ENCODE results near the gene SWT1. TPM values are rescaled to one million over a fixed set of nuclear protein-coding genes. Genes with fewer than 3 reads are reported as not detected.
"Not testable (repeated sequence)": the region's sequence is repeated elsewhere in the genome, so short reads cannot be mapped to it uniquely, and the experiment has no call there.

Gene SWT1
- total and polyA plus RNA-seq, 3 experiments from 2014 or later = 2.3 to 2.7 (median 2.7) TPM

DNA sequence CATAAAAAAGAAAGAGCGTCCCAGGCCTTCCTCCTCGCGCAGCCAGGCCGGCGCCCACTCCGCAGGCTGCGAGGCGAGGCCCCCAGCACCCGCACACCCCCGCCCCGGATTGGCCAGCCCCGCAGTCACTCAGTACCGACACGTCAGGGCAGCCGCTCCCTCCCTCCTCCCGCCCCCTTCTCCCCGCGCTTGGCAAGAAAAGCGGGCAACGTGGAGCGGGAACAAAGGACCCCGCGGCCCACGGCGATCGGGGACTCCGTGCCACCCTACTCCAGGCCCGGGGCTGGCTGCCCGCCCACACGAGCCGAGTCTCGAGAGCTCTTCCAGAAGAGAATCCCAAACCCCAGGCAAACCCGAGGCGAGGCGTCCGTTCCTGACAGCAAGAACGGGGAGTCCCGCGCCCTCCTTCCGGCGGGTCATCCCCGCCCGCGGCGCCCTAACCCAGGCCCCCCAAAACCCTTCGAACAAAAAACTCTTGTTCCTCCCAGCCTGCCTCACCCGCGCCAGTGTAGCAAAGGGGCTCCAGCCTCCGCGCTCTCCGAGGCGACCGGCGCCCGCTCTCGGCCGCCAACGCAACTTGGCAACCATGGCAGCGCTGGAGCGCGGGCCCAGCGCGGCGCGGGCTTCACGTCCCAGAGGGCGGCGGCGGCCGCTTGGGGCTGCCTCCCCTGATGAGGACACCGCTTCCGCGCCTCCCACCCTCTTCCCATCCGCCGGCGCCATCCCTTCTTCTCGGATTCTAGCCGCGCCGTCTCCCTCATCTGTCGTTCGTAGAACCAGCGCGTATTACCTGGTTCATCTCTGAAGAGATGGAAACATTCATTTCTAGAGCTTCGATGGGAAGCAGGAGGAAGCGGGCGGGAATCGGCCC is 159.4 kb downstream of the SWT1 start:
- H3K9me3 Mint-ChIP-seq = no peaks in the 10 kb centered on the region
- peak overlapping the region; percentile 91 for H3K4me3 ChIP-seq (ENCODE audit: low read length)
- H3K36me3 ChIP-seq (ENCODE audit: insufficient read depth, low read length) = no peaks in the 10 kb centered on the region
- no peaks in the 10 kb centered on the region for H3K27me3 ChIP-seq (ENCODE audit: insufficient read depth, low read length, poor library complexity, severe bottlenecking)
- peak; percentile 85 to 94 (median 88) for DNase-seq
- H3K4me1 Mint-ChIP-seq = peaks cover 55 to 65% (median 64%) of the 10 kb centered on the region in 3 donors
- H3K27ac Mint-ChIP-seq = peak overlapping the region; percentile 95 to 100 (median 99)
- H3K9me3 ChIP-seq (ENCODE audit: low read length) = no peaks in the 10 kb centered on the region
- peaks cover 0 to 10% of the 10 kb centered on the region in 2 donors for H3K27me3 Mint-ChIP-seq
- CTCF ChIA-PET = interaction anchor here (0.7 to 5.0 kb wide), 30 partner anchors 11 to 378 kb away, joined by 3 to 36 read pairs (median 5); partner anchors contain the start of gene SWT1
- H3K36me3 Mint-ChIP-seq = peaks cover 0 to 31% (median 0%) of the 10 kb centered on the region in 3 donors
- POLR2A ChIA-PET = interaction anchor here (0.5 to 3.1 kb wide), 20 partner anchors 11 to 475 kb away, joined by 3 to 28 read pairs (median 5); partner anchors contain the start of genes SWT1 and TRMT1L
- H3K4me1 ChIP-seq (ENCODE audit: insufficient read depth, low read length) = peaks cover 54% of the 10 kb centered on the region
- H3K4me3 Mint-ChIP-seq = peak overlapping the region; percentile 93 to 99 (median 98)
- peak overlapping the region; percentile 98 for H3K27ac ChIP-seq (ENCODE audit: low read depth, low read length)

DNA sequence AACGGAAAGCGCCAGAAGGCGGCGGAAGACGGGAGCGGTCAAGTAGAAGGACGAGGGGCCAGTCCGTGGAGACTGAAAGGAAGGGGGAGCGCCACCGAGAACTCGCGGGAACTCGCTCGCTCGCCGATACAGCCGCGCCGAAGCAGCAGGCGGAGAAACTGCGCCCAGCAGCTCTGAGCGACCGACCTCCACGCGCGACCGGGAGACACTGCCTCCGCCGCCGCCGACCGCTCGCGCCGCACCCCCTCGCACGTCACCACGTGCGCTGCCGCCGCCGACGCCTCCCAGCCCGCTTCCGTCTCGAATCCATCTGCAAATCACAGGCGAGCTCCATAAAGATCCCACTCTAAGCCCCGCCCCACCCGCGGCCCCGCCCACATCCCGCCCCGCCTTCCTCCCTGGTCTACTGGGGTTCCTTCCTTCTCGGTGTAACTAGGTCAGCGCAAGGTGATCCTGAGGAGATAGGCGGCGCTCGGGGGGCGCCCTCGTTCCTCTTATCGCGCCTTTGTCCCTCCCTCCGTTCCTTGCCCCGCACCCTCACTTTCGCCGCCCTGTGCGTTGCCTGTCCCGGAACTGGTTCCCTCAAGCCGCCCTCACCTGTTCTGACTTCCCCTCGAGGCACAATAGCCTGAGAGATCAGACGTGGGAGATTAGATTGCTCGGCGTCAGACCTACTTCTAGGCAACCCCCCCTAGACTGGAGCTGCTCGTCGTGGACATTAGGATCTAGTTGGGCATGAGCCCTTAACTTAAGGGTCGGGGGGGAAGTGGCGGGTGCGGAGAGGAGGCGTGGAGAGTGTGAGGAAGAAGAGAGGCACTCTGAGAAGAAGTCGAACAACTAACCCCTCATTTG is 160.3 kb downstream of the SWT1 start, which contains the start of gene IVNS1ABP:
IVNS1ABP (minus strand) TSS at position 210 of the 852 bp plus-strand sequence. CDS start 7,750 bp downstream, outside the sequence.
- Histone ChIP-seq H3K27me3 (ENCODE audit: insufficient read depth, low read length, poor library complexity, severe bottlenecking) (no peaks in the 10 kb centered on the region), H3K4me1 (ENCODE audit: insufficient read depth, low read length) (peaks cover 46% of the 10 kb centered on the region), H3K4me3 (ENCODE audit: low read length) (peak within 1 kb of the TSS; percentile 91), H3K27ac (ENCODE audit: low read depth, low read length) (peak within 1 kb of the TSS; percentile 98), H3K9me3 (ENCODE audit: low read length) (no peaks in the 10 kb centered on the region), H3K36me3 (ENCODE audit: insufficient read depth, low read length) (no peaks in the 10 kb centered on the region)
- peaks cover 47 to 58% (median 55%) of the 10 kb centered on the region in 3 donors for H3K4me1 Mint-ChIP-seq
- peak within 1 kb of the TSS; percentile 95 to 100 (median 99) for H3K27ac Mint-ChIP-seq
- peak; percentile 91 to 97 (median 95) for DNase-seq
- peaks cover 0 to 24% (median 0%) of the 10 kb centered on the region in 3 donors for H3K36me3 Mint-ChIP-seq
- no peaks in the 10 kb centered on the region for H3K9me3 Mint-ChIP-seq
- peak within 1 kb of the TSS; percentile 93 to 99 (median 98) for H3K4me3 Mint-ChIP-seq
- ChIA-PET CTCF (interaction anchor here (0.7 to 5.0 kb wide), 35 partner anchors 11 to 377 kb away, joined by 3 to 36 read pairs (median 4); partner anchors contain the start of gene SWT1), POLR2A (interaction anchor here (0.5 to 3.1 kb wide), 23 partner anchors 12 to 476 kb away, joined by 3 to 28 read pairs (median 5); partner anchors contain the start of genes SWT1 and TRMT1L)
- H3K27me3 Mint-ChIP-seq = peaks cover 0 to 10% of the 10 kb centered on the region in 2 donors

DNA sequence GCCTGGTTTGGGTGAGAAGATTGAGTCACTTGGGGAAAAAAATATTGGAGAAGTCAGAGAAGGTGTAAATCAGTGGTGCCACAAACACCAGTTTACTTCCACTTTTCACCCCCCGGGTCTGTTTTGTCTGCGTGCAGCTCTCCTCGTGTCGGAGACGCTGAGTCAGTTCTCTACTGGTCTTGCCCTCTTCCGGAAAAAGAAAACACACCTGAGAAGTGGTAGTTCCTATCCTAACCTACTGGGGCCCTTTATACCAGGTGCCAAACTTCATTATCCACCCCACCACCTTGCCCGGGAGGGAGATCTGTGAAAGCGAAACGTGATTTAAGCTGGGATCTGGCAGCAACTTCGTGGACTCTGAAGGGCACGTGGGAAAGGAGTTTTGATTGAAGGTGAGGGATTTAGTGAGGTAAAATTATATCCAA is 160.9 kb downstream of the SWT1 start:
- Mint-ChIP-seq H3K27ac (peak overlapping the region; percentile 95 to 100 (median 99)), H3K36me3 (peaks cover 0 to 24% (median 0%) of the 10 kb centered on the region in 3 donors), H3K9me3 (no peaks in the 10 kb centered on the region), H3K4me3 (peak overlapping the region; percentile 93 to 99 (median 98)), H3K27me3 (peaks cover 0 to 10% of the 10 kb centered on the region in 2 donors), H3K4me1 (peaks cover 40 to 51% (median 49%) of the 10 kb centered on the region in 3 donors)
- Histone ChIP-seq H3K36me3 (ENCODE audit: insufficient read depth, low read length) (no peaks in the 10 kb centered on the region), H3K9me3 (ENCODE audit: low read length) (no peaks in the 10 kb centered on the region), H3K4me3 (ENCODE audit: low read length) (peak overlapping the region; percentile 91), H3K27me3 (ENCODE audit: insufficient read depth, low read length, poor library complexity, severe bottlenecking) (no peaks in the 10 kb centered on the region), H3K4me1 (ENCODE audit: insufficient read depth, low read length) (peaks cover 40% of the 10 kb centered on the region), H3K27ac (ENCODE audit: low read depth, low read length) (peak overlapping the region; percentile 98)
- CTCF ChIA-PET = interaction anchor here (0.9 to 5.0 kb wide), 25 partner anchors 12 to 377 kb away, joined by 3 to 36 read pairs (median 4); partner anchors contain the start of gene SWT1
- DNase-seq = peak; percentile 62 to 89 (median 74)
- POLR2A ChIA-PET = interaction anchor here (0.6 to 3.1 kb wide), 15 partner anchors 15 to 376 kb away, joined by 3 to 28 read pairs (median 5); partner anchors contain the start of genes SWT1 and TRMT1L

DNA sequence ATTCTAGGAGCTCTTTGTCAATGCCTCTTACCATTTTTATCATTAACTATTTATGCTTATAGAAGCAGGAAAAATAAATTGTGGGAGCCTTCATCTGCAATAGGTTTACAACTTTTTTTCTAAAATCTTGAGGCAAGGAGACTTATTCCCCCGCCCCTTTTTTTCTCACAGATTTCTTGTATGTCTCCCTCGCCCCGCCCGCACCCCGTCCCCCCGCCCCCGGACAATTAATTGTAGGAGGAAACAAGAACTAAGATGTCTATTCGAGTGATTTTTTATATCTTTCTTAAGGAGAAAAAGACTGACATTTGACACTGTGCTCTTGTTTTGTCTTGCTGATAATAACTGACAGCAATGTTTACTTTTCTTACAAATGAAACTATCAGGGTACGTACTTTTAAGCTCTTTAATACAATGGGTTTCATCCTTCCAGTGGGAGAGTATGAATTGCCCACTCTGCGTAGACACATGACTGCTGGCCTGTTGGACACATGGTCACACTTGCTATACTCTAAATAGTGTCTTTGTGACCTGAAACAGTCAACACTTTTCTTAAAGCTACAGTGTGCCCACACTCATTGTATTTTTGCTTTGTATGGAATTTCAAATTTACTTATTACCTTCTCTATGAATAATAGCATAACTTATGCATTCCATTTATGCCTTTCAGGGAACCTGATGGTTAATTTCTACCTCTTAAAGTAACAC is 161.6 kb downstream of the SWT1 start:
- ChIA-PET CTCF (interaction anchor here (0.6 to 5.0 kb wide), 18 partner anchors 13 to 376 kb away, joined by 3 to 36 read pairs (median 6); no protein-coding TSS in a partner anchor), POLR2A (interaction anchor here (0.6 to 3.1 kb wide), 12 partner anchors 14 to 355 kb away, joined by 3 to 28 read pairs (median 6); partner anchors contain the start of genes SWT1 and TRMT1L)
- H3K27ac ChIP-seq (ENCODE audit: low read depth, low read length) = peak overlapping the region; percentile 98
- Mint-ChIP-seq H3K4me1 (peaks cover 33 to 44% (median 42%) of the 10 kb centered on the region in 3 donors), H3K4me3 (peak overlapping the region; percentile 93 to 99 (median 98)), H3K9me3 (no peaks in the 10 kb centered on the region), H3K27me3 (peaks cover 0 to 10% of the 10 kb centered on the region in 2 donors), H3K36me3 (peaks cover 0 to 24% (median 0%) of the 10 kb centered on the region in 3 donors), H3K27ac (peak overlapping the region; percentile 95 to 100 (median 99))
- no peaks in the 10 kb centered on the region for H3K36me3 ChIP-seq (ENCODE audit: insufficient read depth, low read length)
- no peaks in the 10 kb centered on the region for H3K27me3 ChIP-seq (ENCODE audit: insufficient read depth, low read length, poor library complexity, severe bottlenecking)
- no peaks in the 10 kb centered on the region for H3K9me3 ChIP-seq (ENCODE audit: low read length)
- no peak for DNase-seq
- H3K4me3 ChIP-seq (ENCODE audit: low read length) = peak overlapping the region; percentile 91
- H3K4me1 ChIP-seq (ENCODE audit: insufficient read depth, low read length) = peaks cover 33% of the 10 kb centered on the region

DNA sequence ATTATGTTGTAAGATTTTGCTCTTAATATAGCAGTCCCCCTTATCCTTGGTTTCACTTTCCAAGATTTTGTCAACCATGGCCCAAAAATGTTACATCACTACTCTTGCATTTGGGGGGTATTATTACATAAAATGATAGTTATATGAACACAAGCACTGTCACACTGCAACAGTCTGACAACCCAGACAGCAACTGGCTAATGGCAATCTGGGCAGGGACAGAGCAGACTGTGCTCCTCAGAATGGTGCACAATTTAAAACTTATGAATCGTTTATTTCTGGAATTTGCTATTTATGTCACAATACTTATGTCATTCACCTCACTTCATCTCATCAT is 162.1 kb downstream of the SWT1 start:
- POLR2A ChIA-PET = interaction anchor here (0.6 kb wide), 1 partner anchor 73 kb away, joined by 8 read pairs; no protein-coding TSS in a partner anchor
- Mint-ChIP-seq H3K4me3 (peak overlapping the region in 1 of 7 donors; percentile 39), H3K4me1 (peaks cover 28 to 39% (median 36%) of the 10 kb centered on the region in 3 donors)

DNA sequence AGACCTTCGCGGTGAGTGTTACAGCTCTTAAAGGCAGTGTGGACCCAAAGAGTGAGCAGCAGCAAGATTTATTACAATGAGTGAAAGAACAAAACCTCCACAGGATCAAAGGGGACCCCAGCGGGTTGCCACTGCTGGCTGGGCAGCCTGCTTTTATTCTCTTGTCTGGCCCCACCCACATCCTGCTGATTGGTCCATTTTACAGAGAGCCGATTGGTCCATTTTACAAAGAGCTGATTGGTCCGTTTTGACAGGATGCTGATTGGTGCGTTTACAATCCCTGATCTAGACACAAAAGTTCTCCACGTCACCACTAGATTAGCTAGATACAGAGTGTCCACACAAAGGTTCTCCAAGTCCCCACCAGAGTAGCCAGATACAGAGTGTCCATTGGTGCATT is 164.1 kb downstream of the SWT1 start:
- H3K27me3 Mint-ChIP-seq = not testable (repeated sequence)

More for the DNA sequence above, 162.1 kb downstream of the SWT1 start:
- no peaks in the 10 kb centered on the region for H3K9me3 Mint-ChIP-seq
- Histone ChIP-seq H3K4me1 (ENCODE audit: insufficient read depth, low read length) (peaks cover 28% of the 10 kb centered on the region), H3K4me3 (ENCODE audit: low read length) (no peak overlapping the region), H3K9me3 (ENCODE audit: low read length) (no peaks in the 10 kb centered on the region), H3K36me3 (ENCODE audit: insufficient read depth, low read length) (no peaks in the 10 kb centered on the region), H3K27me3 (ENCODE audit: insufficient read depth, low read length, poor library complexity, severe bottlenecking) (no peaks in the 10 kb centered on the region), H3K27ac (ENCODE audit: low read depth, low read length) (no peak overlapping the region)
- H3K27ac Mint-ChIP-seq = peak overlapping the region in 6 of 8 donors; percentile 26 to 99 (median 71)
- no peak for DNase-seq
- peaks cover 0 to 10% of the 10 kb centered on the region in 2 donors for H3K27me3 Mint-ChIP-seq
- CTCF ChIA-PET = interaction anchor here (0.6 to 5.0 kb wide), 9 partner anchors 19 to 362 kb away, joined by 3 to 36 read pairs (median 19); no protein-coding TSS in a partner anchor
- H3K36me3 Mint-ChIP-seq = peaks cover 0 to 24% (median 0%) of the 10 kb centered on the region in 3 donors

More for the DNA sequence above, 164.1 kb downstream of the SWT1 start:
- H3K9me3 ChIP-seq (ENCODE audit: low read length); H3K4me3 Mint-ChIP-seq; H3K27ac Mint-ChIP-seq; H3K27ac ChIP-seq (ENCODE audit: low read depth, low read length); H3K4me3 ChIP-seq (ENCODE audit: low read length); H3K36me3 ChIP-seq (ENCODE audit: insufficient read depth, low read length); CTCF ChIA-PET; POLR2A ChIA-PET; DNase-seq; H3K9me3 Mint-ChIP-seq; H3K27me3 ChIP-seq (ENCODE audit: insufficient read depth, low read length, poor library complexity, severe bottlenecking): not testable (repeated sequence)
- Mint-ChIP-seq H3K36me3 (peaks cover 0 to 13% (median 0%) of the 10 kb centered on the region in 3 donors), H3K4me1 (peaks cover 10 to 19% (median 18%) of the 10 kb centered on the region in 3 donors)
- peaks cover 13% of the 10 kb centered on the region for H3K4me1 ChIP-seq (ENCODE audit: insufficient read depth, low read length)

All from CD8-positive, alpha-beta memory T cell (primary cell).